Endothelial cell of umbilical vein (primary cell): ENCODE measurements around the gene OR8G5. TPM values are rescaled to one million over a fixed set of nuclear protein-coding genes. Genes with fewer than 3 reads are reported as not detected.
A peak's percentile ranks its signal among the peaks of the same experiment; 100 is the strongest.

ENCODE experiments used
- BruUV-seq: library from RNA; stranded (reverse); fragments of 400-500 nt; replicated peaks from 2 replicates; lab custom pipeline; 2021; lab: Mats Ljungman, UMichigan
- CTCF ChIA-PET: fragments of 300-600, 350-600 bp; sonication (Branson Sonifier 250); formaldehyde crosslinking; loops from one replicate; lab custom pipeline; 2021; ENCODE audit warnings: antibody characterized with exemption, inconsistent platforms; lab: Charles Lee
- POLR2A ChIA-PET: fragments of 300-600, 350-600 bp; sonication (Branson Sonifier 250); formaldehyde crosslinking; loops from one replicate; lab custom pipeline; 2021; ENCODE audit warnings: antibody characterized with exemption, inconsistent platforms; lab: Charles Lee
- DNase-seq: peaks from one replicate; pipeline ENCODE4 v3.0.0-alpha.2; 2011; ENCODE audit warnings: low read depth, low spot score
- FAIRE-seq: peaks from 2 replicates; lab custom pipeline; 2011; peaks lifted over from hg19 to GRCh38; lab: Jason Lieb, UNC
- H2AFZ ChIP-seq: 2 replicates; pipeline ENCODE4 v1.6.0; 2012; ENCODE audit warnings: low read depth, low read length, control low read depth, inconsistent platforms
- H3K27ac ChIP-seq: 2 replicates; pipeline ENCODE4 v1.5.1; 2011; ENCODE audit warnings: low read depth, mild to moderate bottlenecking, control low read depth, low read length, moderate library complexity; ENCODE audit not compliant: insufficient read depth
- H3K27me3 ChIP-seq, 2 experiments: 2 replicates each; pipeline versions ENCODE4 v1.6.0 to v1.6.1; 2011; ENCODE audit warnings: low read length in 2 of 2, mixed read lengths in 1 of 2; ENCODE audit not compliant: control insufficient read depth in 2 of 2, insufficient read depth in 2 of 2
- H3K36me3 ChIP-seq, 2 experiments: 2 replicates in 1 of 2; 3 replicates in 1 of 2; pipeline ENCODE4 v1.5.1; 2011; ENCODE audit warnings: low read length in 2 of 2, mild to moderate bottlenecking in 1 of 2, moderate library complexity in 1 of 2; ENCODE audit not compliant: control insufficient read depth in 2 of 2, insufficient read depth in 2 of 2; ENCODE audit errors: extremely low read depth in 1 of 2
- H3K4me1 ChIP-seq: 3 replicates; pipeline ENCODE4 v1.5.1; 2011; ENCODE audit warnings: mild to moderate bottlenecking, low read length; ENCODE audit not compliant: control insufficient read depth, insufficient read depth; ENCODE audit errors: extremely low read depth
- H3K4me2 ChIP-seq: 2 replicates; pipeline ENCODE4 v1.6.1; 2011; ENCODE audit warnings: low read length, control low read depth, mixed read lengths; ENCODE audit not compliant: insufficient read depth
- H3K4me3 ChIP-seq, 3 experiments: fragments of 200-600 bp in 1 of 3; sonication (generic), shearing (Covaris generic) in 1 of 3; replicated peaks in 1 of 3; 2 replicates each; pipeline ENCODE4 v1.5.1; 2011 to 2016; ENCODE audit warnings: control low read depth in 3 of 3, low read length in 3 of 3, mild to moderate bottlenecking in 2 of 3, inconsistent platforms in 1 of 3, low read depth in 1 of 3, moderate library complexity in 1 of 3; ENCODE audit not compliant: insufficient read depth in 1 of 3
- H3K79me2 ChIP-seq: 2 replicates; pipeline ENCODE4 v1.6.0; 2012; ENCODE audit warnings: low read length, inconsistent platforms; ENCODE audit not compliant: control insufficient read depth, insufficient read depth
- H3K9ac ChIP-seq: replicated peaks from 2 replicates; pipeline ENCODE3; 2011; ENCODE audit warnings: low read length, control low read depth; ENCODE audit not compliant: insufficient read depth; ENCODE audit errors: extremely low read depth
- H3K9me1 ChIP-seq: replicated peaks from 3 replicates; pipeline ENCODE4 v1.6.0; 2011; ENCODE audit warnings: mild to moderate bottlenecking, low read length; ENCODE audit not compliant: control insufficient read depth, insufficient read depth; ENCODE audit errors: extremely low read depth
- H3K9me3 ChIP-seq: replicated peaks from 2 replicates; pipeline ENCODE4 v1.5.1; 2012; ENCODE audit warnings: low read length, inconsistent platforms; ENCODE audit not compliant: control insufficient read depth, insufficient read depth
- H4K20me1 ChIP-seq: replicated peaks from 2 replicates; pipeline ENCODE3; 2011; ENCODE audit warnings: mild to moderate bottlenecking, low read length; ENCODE audit not compliant: control insufficient read depth, insufficient read depth; ENCODE audit errors: extremely low read depth
- CTCF ChIP-seq, 2 donors: IDR thresholded peaks; 1 replicate in 1 of 2; 2 replicates in 1 of 2; pipeline ENCODE4 v1.5.1; 2011; ENCODE audit warnings: low read length in 2 of 2, mild to moderate bottlenecking in 2 of 2, moderate library complexity in 2 of 2, control low read depth in 1 of 2, inconsistent platforms in 1 of 2, low read depth in 1 of 2; ENCODE audit not compliant: insufficient read depth in 1 of 2; ENCODE audit errors: extremely low read depth in 1 of 2
- EZH2 ChIP-seq: IDR thresholded peaks from 2 replicates; pipeline ENCODE4 v1.6.1; 2012; ENCODE audit warnings: borderline replicate concordance, low read depth, mild to moderate bottlenecking, moderate library complexity, low read length, inconsistent platforms; ENCODE audit not compliant: severe bottlenecking
- FOS ChIP-seq: IDR thresholded peaks from 2 replicates; pipeline ENCODE4 v1.6.1; 2011; ENCODE audit warnings: mild to moderate bottlenecking, low read length, moderate library complexity, borderline replicate concordance; ENCODE audit not compliant: insufficient read depth
- GATA2 ChIP-seq: IDR thresholded peaks from 2 replicates; pipeline ENCODE4 v1.7.0; 2011; ENCODE audit warnings: low read depth, mild to moderate bottlenecking, moderate library complexity, mixed read lengths, low read length; ENCODE audit not compliant: insufficient read length, insufficient read depth
- JUN ChIP-seq: IDR thresholded peaks from 2 replicates; pipeline ENCODE4 v1.6.1; 2011; ENCODE audit warnings: borderline replicate concordance, low read depth; ENCODE audit not compliant: insufficient read length, insufficient read depth
- MAX ChIP-seq: IDR thresholded peaks from 2 replicates; pipeline ENCODE4 v1.6.1; 2011; ENCODE audit not compliant: insufficient read depth, insufficient read length
- MYC ChIP-seq: IDR thresholded peaks from one replicate; pipeline ENCODE4 v1.6.1; 2011; ENCODE audit warnings: mild to moderate bottlenecking, low read depth, low read length
- POLR2A ChIP-seq: IDR thresholded peaks from 2 replicates; pipeline ENCODE4 v1.6.1; 2012; ENCODE audit warnings: low read depth, mild to moderate bottlenecking, control low read depth, low read length
- POLR2AphosphoS5 ChIP-seq: IDR thresholded peaks from 2 replicates; pipeline ENCODE4 v1.6.1; 2012; ENCODE audit warnings: low read depth, mild to moderate bottlenecking, control low read depth, low read length, moderate library complexity; ENCODE audit not compliant: insufficient read depth
- dilution Hi-C: fragments of 300-500 bp; cut with MboI; formaldehyde crosslinking; loops from one replicate; pipeline ENCODE4 v1.15.0; 2019; ENCODE audit warnings: low sequenced_read_pairs; ENCODE audit not compliant: extremely low pct_ligation_motif_present
- intact Hi-C: fragments of 100-400 bp; cut with micrococcal nuclease; formaldehyde crosslinking; loops from one replicate; pipeline ENCODE4 v1.10.0; 2022
- polyA plus RNA-seq, 4 experiments: library from polyadenylated mRNA; depleted of rRNA in 3 of 4; stranded (reverse) in 3 of 4; unstranded in 1 of 4; fragments of >200 nt; gene quantifications; 2 replicates each; pipeline versions ENCODE4 v1.2.1 to v1.2.3, GENCODE V29; 2011 to 2012; ENCODE audit warnings: missing spikeins in 1 of 4
- total RNA-seq: library from RNA; stranded (reverse); gene quantifications from 2 replicates; pipeline ENCODE4 v1.2.3, GENCODE V29; 2021

The OR8G5 gene
- total and polyA plus RNA-seq, 2 donors (not counting 3 experiments of a cell fraction or from before 2014, with no cell fraction given), result not detected

- Histone ChIP-seq H3K9ac (peak overlapping the region; percentile 14), H3K9me1 (no peaks in the 10 kb centered on the region), H2AFZ (no peak overlapping the region), H3K27ac (peak overlapping the region; percentile 55), H3K4me2 (no peak overlapping the region), H3K4me3 (no peak overlapping the region), H3K36me3 (no peaks in the 10 kb centered on the region), H3K9me3 (no peaks in the 10 kb centered on the region), H4K20me1 (no peaks in the 10 kb centered on the region), H3K4me1 (peaks cover 10% of the 10 kb centered on the region), H3K27me3 (peaks cover 0 to 2% of the 10 kb centered on the region in 2 experiments), H3K79me2 (no peaks in the 10 kb centered on the region)
- FAIRE-seq, result peak; percentile 60
- peak; percentile 73 for DNase-seq
- POLR2A ChIA-PET, result no interaction called here
- BruUV-seq, result no TSS peak
- dilution Hi-C loops, result no loop called here
- CTCF ChIA-PET, result no interaction called here
- intact Hi-C loops, result loop anchor here (1.0 kb wide), 1 partner anchor 9 kb away; no protein-coding TSS in a partner anchor
- TF ChIP-seq POLR2A (peak; percentile 38), GATA2 (peak; percentile 83), EZH2 (no peak), POLR2AphosphoS5 (no peak), MAX (no peak), CTCF (IDR thresholded peaks at IDR 0.05; ENCODE audit: extremely low read depth in 1 of 2, insufficient read depth in 1 of 2, low read depth in 1 of 2, low read length in 2 of 2) (no peak), MYC (no peak), FOS (peak; percentile 15), JUN (peak; percentile 19)
Observed at GRCh38 chr11:124285610-124286344, 29.6 kb downstream of the OR8G5 start.
